Frontal cortex (tissue), 4 donors: Measurements from ENCODE around the gene SUMO1. TPM values are rescaled to one million over a fixed set of nuclear protein-coding genes. Genes with fewer than 3 reads are reported as not detected.

ENCODE experiments used
- DNase-seq, 2 donors: peaks; one replicate each; pipeline ENCODE4 v3.0.0; 2012; ENCODE audit warnings: low spot score in 2 of 2
- FAIRE-seq: peaks from 2 replicates; lab custom pipeline; 2012; peaks lifted over from hg19 to GRCh38; lab: Jason Lieb, UNC
- total RNA-seq: library from RNA; depleted of rRNA; stranded (reverse); fragments of >200 nt; gene quantifications from one replicate; pipeline ENCODE4 v1.2.3, GENCODE V29; 2014
- donor health status: control.
- donor health status: control.
- donor health status: control.

The SUMO1 gene
- total RNA-seq, 1 donor from 2014 or later = 177 TPM

- FAIRE-seq = no peak
- DNase-seq = no peak
Observed at GRCh38 chr2:202203348-202203747, 35.0 kb downstream of the SUMO1 start.

GRCh38 chr2:202201220-202202160 lies 36.9 kb downstream of the SUMO1 start:
- FAIRE-seq (no peak), DNase-seq (no peak)

GRCh38 chr2:202196727-202197126 lies 41.7 kb downstream of the SUMO1 start:
- FAIRE-seq (no peak), DNase-seq (no peak)

- FAIRE-seq = no peak
- DNase-seq = no peak
Observed at GRCh38 chr2:202194418-202194817, 44.0 kb downstream of the SUMO1 start.

- DNase-seq = no peak
- no peak for FAIRE-seq
Observed at GRCh38 chr2:202193881-202194353, 44.5 kb downstream of the SUMO1 start.

GRCh38 chr2:202193305-202193704 lies 45.1 kb downstream of the SUMO1 start:
- DNase-seq = no peak
- no peak for FAIRE-seq

GRCh38 chr2:202187570-202187969 lies 50.8 kb downstream of the SUMO1 start:
- no peak for FAIRE-seq
- DNase-seq = no peak

GRCh38 chr2:202186641-202187202 lies 51.7 kb downstream of the SUMO1 start:
- FAIRE-seq = no peak
- DNase-seq = no peak

- no peak for FAIRE-seq
Observed at GRCh38 chr2:202185156-202185555, 53.2 kb downstream of the SUMO1 start.

GRCh38 chr2:202184557-202184956 lies 53.8 kb downstream of the SUMO1 start:
- no peak for FAIRE-seq
- no peak for DNase-seq

More at GRCh38 chr2:202185156-202185555, 53.2 kb downstream of the SUMO1 start:
- no peak for DNase-seq

GRCh38 chr2:202178346-202178958 lies 59.9 kb downstream of the SUMO1 start:
- FAIRE-seq = peak; percentile 76
- peak; percentile 51 to 58 for DNase-seq

GRCh38 chr2:202172439-202173211 lies 65.8 kb downstream of the SUMO1 start:
- FAIRE-seq = no peak
- DNase-seq = no peak

- DNase-seq (peak in 1 of 2 donors; percentile 24), FAIRE-seq (no peak)
Observed at GRCh38 chr2:202171241-202171825, 67.1 kb downstream of the SUMO1 start.

GRCh38 chr2:202169832-202170424 lies 68.5 kb downstream of the SUMO1 start:
- DNase-seq (no peak), FAIRE-seq (no peak)

GRCh38 chr2:202169131-202169530 lies 69.3 kb downstream of the SUMO1 start:
- no peak for DNase-seq
- FAIRE-seq = no peak

- FAIRE-seq (no peak), DNase-seq (no peak)
Observed at GRCh38 chr2:202165945-202166344, 72.5 kb downstream of the SUMO1 start.

GRCh38 chr2:202165208-202165607 lies 73.2 kb downstream of the SUMO1 start:
- DNase-seq = no peak

GRCh38 chr2:202164411-202164810 lies 74.0 kb downstream of the SUMO1 start:
- FAIRE-seq (no peak), DNase-seq (no peak)

More at GRCh38 chr2:202165208-202165607, 73.2 kb downstream of the SUMO1 start:
- FAIRE-seq = no peak

- DNase-seq (no peak), FAIRE-seq (no peak)
Observed at GRCh38 chr2:202161151-202161835, 77.1 kb downstream of the SUMO1 start.
